Dendritic cell treated with granulocyte-macrophage colony-stimulating factor and Interleukin-4, amounts not matched to agents 40 ng/mL and 50 ng/mL, for 4 days (primary cell): Measurements from ENCODE around the gene COA8.

Source experiments
- H3K27ac Mint-ChIP-seq: one replicate; pipeline ENCODE4 v1.8.0; 2022; ENCODE audit warnings: mild to moderate bottlenecking, mixed read lengths
- H3K27me3 Mint-ChIP-seq: one replicate; pipeline ENCODE4 v1.8.0; 2022; ENCODE audit warnings: mild to moderate bottlenecking, mixed read lengths
- H3K36me3 Mint-ChIP-seq: one replicate; pipeline ENCODE4 v1.8.0; 2022; ENCODE audit warnings: low read depth, mixed read lengths
- H3K4me1 Mint-ChIP-seq: one replicate; pipeline ENCODE4 v1.8.0; 2022; ENCODE audit warnings: low read depth, mixed read lengths
- H3K4me3 Mint-ChIP-seq: one replicate; pipeline ENCODE4 v1.8.0; 2022; ENCODE audit warnings: mild to moderate bottlenecking, moderate library complexity, mixed read lengths
- H3K9me3 Mint-ChIP-seq: one replicate; pipeline ENCODE4 v1.8.0; 2022; ENCODE audit warnings: mixed read lengths
- intact Hi-C: fragments of 100-400 bp; cut with micrococcal nuclease; formaldehyde crosslinking; loops from one replicate; pipeline ENCODE4 v1.15.0; 2022

COA8 gene

DNA sequence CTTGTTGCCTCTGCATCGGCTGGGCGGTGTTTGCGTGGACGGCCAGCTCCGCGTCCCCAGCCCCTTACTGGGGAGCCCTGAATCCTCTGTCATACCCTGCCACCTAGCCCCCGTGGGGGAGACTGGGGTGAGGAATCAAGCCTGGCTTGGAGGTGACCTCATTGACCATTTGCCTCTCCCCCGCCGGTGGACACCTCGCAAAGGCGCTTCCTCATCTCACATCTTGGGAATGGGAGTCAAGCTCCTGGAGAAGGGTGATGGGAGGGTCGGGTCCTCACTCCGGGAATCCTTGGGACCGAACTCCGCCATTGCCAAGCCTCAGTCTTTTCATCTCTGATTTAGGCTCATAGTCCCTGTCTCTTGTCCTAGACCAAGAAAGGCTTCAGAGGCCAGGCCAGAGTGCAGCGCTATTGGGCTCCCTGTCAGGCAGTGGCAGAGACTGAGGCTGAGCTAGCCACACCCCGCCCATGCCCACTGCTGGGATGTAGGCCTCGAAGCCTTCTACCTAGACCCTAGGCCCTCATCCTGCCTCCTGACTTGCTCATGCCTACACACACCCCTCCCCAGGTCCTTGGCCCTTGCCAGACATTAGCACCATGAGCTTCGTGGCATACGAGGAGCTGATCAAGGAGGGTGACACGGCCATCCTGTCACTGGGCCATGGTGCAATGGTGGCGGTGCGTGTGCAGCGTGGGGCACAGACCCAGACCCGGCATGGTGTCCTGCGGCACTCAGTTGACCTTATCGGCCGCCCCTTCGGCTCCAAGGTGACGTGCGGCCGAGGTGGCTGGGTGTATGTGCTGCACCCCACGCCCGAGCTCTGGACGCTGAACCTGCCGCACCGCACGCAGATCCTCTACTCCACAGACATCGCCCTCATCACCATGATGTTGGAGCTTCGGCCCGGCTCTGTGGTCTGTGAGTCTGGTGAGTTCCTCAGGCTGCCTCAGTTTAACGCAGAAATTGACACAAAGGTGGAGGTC lies 33.1 kb upstream of the COA8 start:
- peaks cover 51% of the 10 kb centered on the region for H3K36me3 Mint-ChIP-seq
- H3K9me3 Mint-ChIP-seq = no peaks in the 10 kb centered on the region
- H3K27me3 Mint-ChIP-seq = peaks cover 3% of the 10 kb centered on the region
- H3K4me3 Mint-ChIP-seq = peak overlapping the region; percentile 97
- H3K4me1 Mint-ChIP-seq = peaks cover 87% of the 10 kb centered on the region
- peak overlapping the region; percentile 85 for H3K27ac Mint-ChIP-seq
- intact Hi-C loops = loop anchor here (1.0 to 5.0 kb wide), 2 partner anchors 8 to 33 kb away; partner anchors contain the start of genes BAG5 and COA8

DNA sequence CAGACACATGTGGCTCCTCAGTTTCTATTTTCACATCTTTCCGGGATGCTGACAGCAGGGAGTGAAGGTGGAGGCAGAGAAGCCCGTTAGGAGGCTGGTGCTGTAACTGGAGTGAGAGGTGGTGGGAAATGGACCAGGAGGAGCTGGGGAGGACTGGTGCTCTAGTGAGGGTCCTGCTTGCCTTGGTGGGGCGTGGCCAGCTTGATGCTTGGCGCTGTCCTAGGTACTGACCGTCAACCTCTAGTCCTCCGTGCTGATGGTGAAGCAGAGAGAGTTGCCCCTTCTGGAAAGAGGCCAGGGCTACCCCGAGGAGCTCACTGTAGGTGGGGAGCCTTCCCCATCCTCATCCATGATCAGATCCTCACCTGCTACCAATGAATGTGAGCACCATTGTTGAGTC lies 32.4 kb upstream of the COA8 start:
- Mint-ChIP-seq H3K9me3 (no peaks in the 10 kb centered on the region), H3K27me3 (no peaks in the 10 kb centered on the region), H3K4me1 (peaks cover 80% of the 10 kb centered on the region), H3K4me3 (peak overlapping the region; percentile 97), H3K27ac (peak overlapping the region; percentile 85), H3K36me3 (peaks cover 59% of the 10 kb centered on the region)
- intact Hi-C loops = no loop called here

DNA sequence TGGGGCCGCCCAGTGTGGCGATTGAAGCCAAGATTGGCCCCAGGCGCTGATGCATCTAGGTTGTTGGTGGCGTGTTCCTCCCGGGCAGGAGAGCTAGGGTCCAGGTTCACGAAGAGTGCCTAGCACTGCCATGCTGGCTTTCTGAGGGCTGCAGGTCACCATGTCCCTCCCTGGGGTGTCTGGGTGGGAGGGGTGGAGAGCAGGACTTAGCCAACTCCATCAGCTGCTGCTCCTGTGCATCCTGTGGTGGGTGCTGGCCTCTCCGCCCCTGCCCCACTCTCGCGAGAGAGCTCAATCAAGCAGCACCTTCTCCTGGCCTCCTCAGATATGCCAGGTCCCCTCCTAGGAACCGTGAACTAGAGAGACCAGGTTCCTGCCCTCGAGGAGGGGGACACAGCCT lies 31.9 kb upstream of the COA8 start:
- Mint-ChIP-seq H3K4me1 (peaks cover 75% of the 10 kb centered on the region), H3K27me3 (no peaks in the 10 kb centered on the region), H3K36me3 (peaks cover 63% of the 10 kb centered on the region), H3K4me3 (no peak overlapping the region), H3K27ac (peak overlapping the region; percentile 85), H3K9me3 (no peaks in the 10 kb centered on the region)
- intact Hi-C loops = no loop called here

DNA sequence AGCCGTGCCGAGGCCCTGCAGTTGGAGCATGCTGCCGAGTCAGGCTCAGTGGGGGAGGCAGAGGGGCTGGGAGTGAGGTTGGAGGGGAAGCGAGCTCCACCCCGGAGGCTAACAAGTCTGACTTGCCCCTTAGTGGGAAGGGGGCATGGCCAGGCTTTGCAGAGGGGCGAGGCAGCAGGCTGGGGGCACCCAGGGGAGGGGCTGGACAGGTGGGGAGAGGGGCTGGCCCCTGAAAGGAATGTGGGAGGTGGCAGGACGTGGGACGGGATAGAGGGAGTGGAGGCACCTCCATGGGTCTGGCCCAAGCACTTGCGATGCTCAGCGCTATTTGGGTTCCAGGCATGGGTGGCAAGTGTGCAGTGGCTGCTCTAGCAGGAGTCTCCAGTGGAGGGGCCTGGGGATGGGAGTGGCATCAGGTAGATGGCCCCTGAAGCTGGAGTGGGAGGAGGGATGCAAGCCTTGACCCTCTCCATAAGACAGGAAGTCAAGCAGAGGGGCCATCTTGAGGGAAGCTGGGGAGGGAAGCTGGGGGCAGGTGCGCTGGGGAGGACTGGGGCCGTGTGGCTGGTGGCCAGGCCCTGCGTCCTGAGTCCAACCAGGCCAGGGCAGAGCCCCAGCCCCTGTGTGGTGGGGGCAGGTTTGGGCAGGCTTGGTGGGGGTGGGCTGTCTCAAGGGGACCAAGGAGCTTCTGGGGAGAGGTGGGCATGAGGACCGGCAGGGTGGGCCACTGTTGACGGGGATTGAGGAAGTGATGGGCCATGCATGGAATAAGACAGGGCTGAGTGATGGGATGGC lies 31.1 kb upstream of the COA8 start:
- intact Hi-C loops = no loop called here
- no peaks in the 10 kb centered on the region for H3K27me3 Mint-ChIP-seq
- no peak overlapping the region for H3K4me3 Mint-ChIP-seq
- H3K27ac Mint-ChIP-seq = peak overlapping the region; percentile 53
- H3K9me3 Mint-ChIP-seq = no peaks in the 10 kb centered on the region
- peaks cover 70% of the 10 kb centered on the region for H3K36me3 Mint-ChIP-seq
- peaks cover 67% of the 10 kb centered on the region for H3K4me1 Mint-ChIP-seq

DNA sequence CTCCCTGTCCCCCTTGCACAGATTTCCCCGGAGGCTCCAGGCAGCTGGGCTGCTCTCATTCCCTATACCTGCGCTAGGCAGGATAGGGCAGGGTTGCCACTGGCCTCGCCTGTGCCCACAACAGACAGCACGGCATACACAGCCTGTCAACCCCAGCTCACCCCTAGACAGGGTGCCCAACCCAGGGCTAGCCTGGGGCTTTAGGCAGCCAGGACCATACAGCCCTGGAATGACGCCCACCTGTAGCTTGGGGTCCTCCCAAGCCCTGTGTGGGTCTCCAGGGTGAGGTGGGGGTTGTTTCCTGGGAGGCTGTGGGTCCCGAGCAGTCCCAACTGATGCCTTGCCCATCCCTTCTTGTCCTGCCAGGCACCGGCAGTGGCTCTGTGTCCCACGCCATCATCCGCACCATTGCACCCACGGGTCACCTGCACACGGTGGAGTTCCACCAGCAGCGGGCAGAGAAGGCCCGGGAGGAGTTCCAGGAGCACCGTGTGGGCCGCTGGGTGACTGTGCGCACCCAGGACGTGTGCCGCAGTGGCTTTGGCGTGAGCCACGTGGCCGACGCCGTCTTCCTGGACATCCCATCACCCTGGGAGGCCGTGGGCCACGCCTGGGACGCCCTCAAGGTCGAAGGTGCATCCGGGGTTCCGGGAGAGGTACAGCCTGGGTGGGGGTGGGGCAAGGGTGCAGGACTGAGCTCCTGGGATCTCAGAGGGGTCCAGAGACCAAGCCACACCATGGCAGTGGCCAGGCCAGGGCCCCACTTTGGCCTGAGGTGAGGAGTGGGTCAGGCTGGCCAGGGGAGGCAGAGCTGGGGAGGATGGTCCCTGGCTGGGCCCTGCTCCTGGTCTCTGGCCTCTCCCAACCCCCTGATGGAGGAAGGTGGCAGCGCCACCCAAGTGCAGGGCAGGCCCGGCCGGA lies 30.3 kb upstream of the COA8 start:
- intact Hi-C loops = no loop called here
- Mint-ChIP-seq H3K27ac (no peak overlapping the region), H3K36me3 (peaks cover 75% of the 10 kb centered on the region), H3K4me1 (peaks cover 59% of the 10 kb centered on the region), H3K9me3 (no peaks in the 10 kb centered on the region), H3K4me3 (no peak overlapping the region), H3K27me3 (no peaks in the 10 kb centered on the region)

DNA sequence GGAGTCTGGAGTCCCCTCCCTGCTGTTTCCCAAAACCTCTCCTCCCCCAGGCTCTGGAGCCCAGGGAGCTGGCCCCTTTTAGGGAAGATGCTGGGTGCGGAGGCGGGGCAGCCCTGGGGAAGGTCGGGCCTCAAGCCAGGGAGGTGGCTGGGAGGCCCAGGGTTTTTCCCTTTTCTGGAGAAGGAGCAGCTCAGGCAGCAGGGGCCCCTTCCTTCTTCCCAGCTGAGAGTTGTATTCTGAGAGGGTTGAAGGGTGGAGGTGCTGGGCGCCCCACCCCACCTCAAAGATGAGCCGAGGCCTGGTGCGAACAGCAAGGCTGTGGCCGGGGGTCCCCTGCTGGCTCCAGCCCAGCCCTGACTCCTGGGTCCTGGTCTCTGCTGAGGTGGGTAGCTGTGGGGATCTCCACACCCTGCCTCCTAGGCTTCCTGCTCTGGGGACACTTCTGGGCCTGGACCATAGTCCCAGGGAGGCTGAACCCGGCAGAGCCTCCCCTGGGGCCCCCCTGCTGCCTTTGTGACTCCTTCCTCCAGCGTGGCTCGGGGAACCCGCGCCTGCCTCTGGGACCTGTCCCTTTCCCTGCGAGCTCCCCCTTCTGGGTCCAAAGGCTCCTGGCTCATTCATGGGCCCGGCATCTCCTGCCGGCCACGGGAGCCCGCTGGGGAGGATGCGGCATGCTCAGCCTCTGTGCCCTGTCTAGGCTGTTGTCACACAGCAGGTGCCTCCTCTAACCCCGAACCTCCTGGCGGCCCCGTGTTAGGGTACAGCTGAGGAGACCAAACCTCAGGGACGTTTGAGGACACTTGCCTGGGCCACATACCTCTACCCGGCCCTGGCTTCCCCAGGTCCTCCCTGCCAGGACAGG lies 29.4 kb upstream of the COA8 start:
- peaks cover 75% of the 10 kb centered on the region for H3K36me3 Mint-ChIP-seq
- H3K27ac Mint-ChIP-seq = no peak overlapping the region
- H3K4me1 Mint-ChIP-seq = peaks cover 50% of the 10 kb centered on the region
- intact Hi-C loops = no loop called here
- no peaks in the 10 kb centered on the region for H3K9me3 Mint-ChIP-seq
- H3K27me3 Mint-ChIP-seq = peaks cover 4% of the 10 kb centered on the region
- no peak overlapping the region for H3K4me3 Mint-ChIP-seq

DNA sequence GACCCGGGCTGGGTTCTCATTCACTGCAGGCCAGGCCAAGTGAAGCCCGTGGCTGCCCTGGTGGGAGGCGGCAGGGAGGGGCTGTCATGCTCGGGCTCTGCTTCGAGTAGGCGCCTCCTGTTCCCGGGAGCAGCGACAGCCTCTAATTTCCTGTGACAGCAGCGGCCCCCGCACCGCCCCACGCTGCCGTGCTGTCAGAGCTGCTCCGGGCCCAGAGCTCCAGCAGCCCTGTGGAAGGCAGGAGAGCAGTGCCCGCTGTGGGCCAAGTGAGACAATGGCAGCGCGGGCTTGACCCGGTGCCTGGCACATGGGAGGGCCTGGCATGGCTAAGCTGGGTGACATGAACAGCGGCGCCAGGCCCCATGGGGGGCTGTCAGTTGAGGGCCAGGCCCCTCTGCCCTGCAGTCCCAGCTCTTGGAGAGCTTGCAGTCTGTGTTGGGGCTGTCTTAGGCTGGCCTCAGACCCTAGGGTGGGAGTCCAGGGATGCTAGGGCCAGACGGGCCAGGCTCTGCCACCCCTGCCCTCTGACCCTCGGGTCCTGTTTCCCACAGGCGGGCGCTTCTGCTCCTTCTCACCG lies 28.7 kb upstream of the COA8 start:
- peaks cover 11% of the 10 kb centered on the region for H3K27me3 Mint-ChIP-seq

DNA sequence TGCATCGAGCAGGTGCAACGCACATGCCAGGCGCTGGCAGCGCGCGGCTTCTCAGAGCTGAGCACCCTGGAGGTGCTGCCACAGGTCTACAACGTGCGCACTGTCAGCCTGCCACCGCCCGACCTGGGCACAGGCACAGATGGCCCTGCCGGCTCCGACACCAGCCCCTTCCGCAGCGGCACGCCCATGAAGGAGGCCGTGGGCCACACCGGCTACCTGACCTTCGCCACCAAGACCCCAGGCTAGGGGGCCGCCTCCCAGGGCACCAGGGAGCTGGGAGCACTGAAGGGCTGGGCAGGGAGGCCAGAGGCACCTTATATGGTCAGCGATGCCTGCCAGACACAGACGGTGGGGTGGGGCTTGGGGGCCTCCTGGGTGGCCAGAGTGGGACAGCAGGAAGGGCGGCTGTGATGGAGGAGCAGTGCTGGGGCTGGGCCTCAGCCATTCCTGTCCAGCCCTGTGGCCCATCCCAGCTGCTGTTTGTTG lies 28.1 kb upstream of the COA8 start:
- peaks cover 46% of the 10 kb centered on the region for H3K4me1 Mint-ChIP-seq
- no peak overlapping the region for H3K4me3 Mint-ChIP-seq
- peaks cover 71% of the 10 kb centered on the region for H3K36me3 Mint-ChIP-seq
- H3K27me3 Mint-ChIP-seq = peaks cover 17% of the 10 kb centered on the region
- H3K27ac Mint-ChIP-seq = no peak overlapping the region
- no peaks in the 10 kb centered on the region for H3K9me3 Mint-ChIP-seq
- intact Hi-C loops = no loop called here

More for the DNA sequence above, 28.7 kb upstream of the COA8 start:
- H3K4me3 Mint-ChIP-seq = no peak overlapping the region
- no peak overlapping the region for H3K27ac Mint-ChIP-seq
- peaks cover 49% of the 10 kb centered on the region for H3K4me1 Mint-ChIP-seq
- intact Hi-C loops = no loop called here
- H3K9me3 Mint-ChIP-seq = no peaks in the 10 kb centered on the region
- H3K36me3 Mint-ChIP-seq = peaks cover 75% of the 10 kb centered on the region

DNA sequence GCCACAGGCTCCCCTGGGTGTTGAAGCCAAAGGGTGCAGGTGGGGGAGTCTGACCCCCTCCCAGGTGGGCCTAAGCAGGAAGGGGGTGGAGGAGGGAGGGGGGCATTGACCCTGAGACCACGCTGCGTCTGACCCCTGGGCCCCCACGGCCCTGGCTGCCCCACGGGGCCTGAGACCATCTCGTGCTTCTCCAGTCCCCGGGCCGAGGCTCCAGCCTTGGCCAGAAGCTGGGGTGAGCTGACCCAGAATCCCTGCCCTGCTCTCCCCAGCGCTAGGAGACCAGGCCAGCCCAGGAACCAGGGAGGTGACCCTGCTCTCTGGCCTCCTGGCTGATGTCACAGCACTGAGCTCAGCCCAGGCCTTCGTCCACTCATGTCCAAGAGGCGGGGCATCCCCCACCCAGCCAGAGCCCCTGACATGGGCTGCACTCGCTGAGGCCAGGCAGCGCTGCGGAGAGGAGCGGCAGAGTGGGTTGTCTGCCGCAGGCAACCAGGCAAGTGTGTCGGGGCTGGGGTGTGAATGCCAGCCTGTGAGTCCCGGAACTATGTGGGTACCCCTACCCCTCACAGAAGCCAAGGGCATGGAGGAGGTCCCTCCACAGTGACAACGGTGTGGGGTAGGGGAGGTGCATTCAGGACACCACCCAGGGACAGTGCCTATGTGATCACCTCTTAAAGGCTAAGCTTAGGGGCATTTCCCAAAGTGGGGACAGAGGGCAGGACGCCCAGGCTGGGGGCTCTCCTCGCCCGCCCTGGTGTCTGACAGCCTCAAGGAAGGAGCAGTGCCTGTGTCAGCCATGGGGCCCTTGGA lies 27.5 kb upstream of the COA8 start:
- peaks cover 22% of the 10 kb centered on the region for H3K27me3 Mint-ChIP-seq
- peaks cover 39% of the 10 kb centered on the region for H3K4me1 Mint-ChIP-seq
- no peaks in the 10 kb centered on the region for H3K9me3 Mint-ChIP-seq
- H3K27ac Mint-ChIP-seq = no peak overlapping the region
- H3K4me3 Mint-ChIP-seq = no peak overlapping the region
- peaks cover 65% of the 10 kb centered on the region for H3K36me3 Mint-ChIP-seq
- intact Hi-C loops = no loop called here

DNA sequence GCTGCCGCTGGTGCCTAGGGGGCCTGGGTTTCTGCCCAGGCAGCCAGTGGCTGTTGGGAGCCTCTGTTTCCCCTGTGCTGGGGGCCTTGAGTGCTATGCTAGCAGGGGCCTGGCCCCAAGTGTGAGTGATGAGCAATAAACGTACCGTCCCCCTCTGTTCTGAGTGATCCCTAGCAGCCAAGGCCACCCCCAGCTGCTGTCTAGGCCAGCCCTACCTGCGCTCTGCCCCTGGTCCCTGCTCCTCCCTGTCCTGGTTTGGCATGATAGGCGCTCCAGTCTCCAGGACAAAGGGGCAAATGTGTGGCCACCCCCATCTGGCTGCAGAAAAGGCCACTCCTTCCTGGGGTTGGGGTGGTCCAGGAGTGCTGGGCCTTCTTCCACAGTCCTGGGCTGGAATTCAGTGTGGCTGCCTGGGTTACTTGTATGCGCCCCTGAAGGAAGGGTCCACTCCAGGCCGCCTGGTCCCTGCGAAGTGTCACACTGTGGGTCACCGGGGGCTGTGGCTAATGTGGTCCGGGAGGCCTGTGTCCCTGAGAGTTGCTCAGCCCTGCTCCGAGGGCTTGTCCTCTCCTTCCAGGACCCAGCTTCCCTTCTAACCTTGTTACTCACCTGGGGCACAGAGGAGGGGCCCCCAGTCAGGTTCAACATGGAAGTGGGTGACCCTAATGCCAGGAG lies 26.7 kb upstream of the COA8 start:
- Mint-ChIP-seq H3K36me3 (peaks cover 58% of the 10 kb centered on the region), H3K4me3 (no peak overlapping the region), H3K27me3 (peaks cover 30% of the 10 kb centered on the region), H3K9me3 (no peaks in the 10 kb centered on the region), H3K27ac (no peak overlapping the region), H3K4me1 (peaks cover 32% of the 10 kb centered on the region)
- intact Hi-C loops = no loop called here

DNA sequence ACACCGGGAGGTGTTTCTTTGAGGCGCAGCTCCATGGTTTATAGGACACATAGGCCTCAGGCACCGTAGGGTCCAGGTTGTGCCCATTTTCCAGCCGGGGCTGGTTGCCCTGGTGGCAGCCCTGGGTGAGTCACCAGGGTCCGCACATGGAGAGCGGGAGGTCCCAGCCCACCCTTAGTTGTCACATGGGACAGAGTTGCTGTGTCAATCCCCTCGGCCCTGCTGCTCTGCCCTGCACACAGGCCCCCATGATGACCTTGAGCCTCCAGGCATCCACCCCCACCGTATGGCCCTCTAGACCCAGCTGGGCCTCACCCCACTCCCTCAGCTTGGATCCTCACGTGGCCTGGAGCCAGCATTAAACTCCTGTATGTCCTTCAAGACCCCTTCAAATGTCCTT lies 26.1 kb upstream of the COA8 start:
- no peak overlapping the region for H3K27ac Mint-ChIP-seq

More for the DNA sequence above, 26.1 kb upstream of the COA8 start:
- Mint-ChIP-seq H3K4me1 (peaks cover 25% of the 10 kb centered on the region), H3K9me3 (no peaks in the 10 kb centered on the region), H3K4me3 (no peak overlapping the region), H3K27me3 (peaks cover 36% of the 10 kb centered on the region), H3K36me3 (peaks cover 51% of the 10 kb centered on the region)
- intact Hi-C loops = no loop called here
